HG03469 (cell line): ENCODE measurements around the gene DUXA.

Source experiments
- ATAC-seq: cut with Tn5 transposase; IDR thresholded peaks from one replicate; pipeline ENCODE4 v1.9.1; 2021; ENCODE audit warnings: mild to moderate bottlenecking, moderate library complexity, moderate number of reproducible peaks; ENCODE audit not compliant: unreplicated experiment

The DUXA gene

GRCh38 chr19:57106722-57107235 is 60.5 kb downstream of the DUXA start:
- no peak for ATAC-seq

- no peak for ATAC-seq
Observed at GRCh38 chr19:57105976-57106721, 61.1 kb downstream of the DUXA start.
